ENCODE results near the gene F7. TPM values are rescaled to one million over a fixed set of nuclear protein-coding genes. Genes with fewer than 3 reads are reported as not detected.

F7 gene
- total RNA-seq, 3 donors from 2014 or later (not counting 1 experiment from before 2014, with no cell fraction given): 0.25 to 0.91 TPM; not detected in 1

DNA sequence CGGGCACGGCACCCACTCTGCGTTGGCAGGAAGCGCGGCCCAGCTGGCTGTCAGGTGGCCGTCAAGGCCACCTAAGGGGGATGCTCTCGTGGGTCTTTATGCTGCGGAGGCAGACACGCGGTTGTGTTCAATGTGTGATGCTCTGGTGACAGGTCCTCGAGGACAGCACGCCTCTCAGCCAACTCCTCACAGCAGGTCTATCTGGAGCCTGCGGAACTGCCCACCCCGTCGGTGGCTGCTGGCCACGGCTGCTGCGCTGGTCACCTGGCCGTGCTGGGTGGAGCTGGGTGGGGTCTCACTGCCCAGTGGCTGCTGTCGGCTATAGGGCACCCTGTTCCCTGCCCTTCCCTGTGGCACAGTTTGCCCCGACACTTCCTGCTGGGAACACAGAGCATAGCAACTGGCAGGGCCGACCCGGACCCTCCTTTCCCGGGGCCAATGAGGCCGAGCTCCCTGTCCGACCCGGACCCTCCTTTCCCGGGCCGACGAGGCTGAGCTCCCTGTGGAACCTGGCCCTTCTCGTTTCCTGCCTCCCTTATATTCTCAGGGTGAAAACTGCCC lies 14.3 kb upstream of the F7 start:
- H3K27me3 ChIP-seq (ENCODE audit: control insufficient read depth, insufficient read depth, low read length): no peaks in the 10 kb centered on the region
- H3K4me3 Mint-ChIP-seq: no peak overlapping the region
- WGBS (ENCODE audit: insufficient coverage): 90% methylated on average over 30 of the region's 30 CpGs
- TF ChIP-seq, protein P1, sequence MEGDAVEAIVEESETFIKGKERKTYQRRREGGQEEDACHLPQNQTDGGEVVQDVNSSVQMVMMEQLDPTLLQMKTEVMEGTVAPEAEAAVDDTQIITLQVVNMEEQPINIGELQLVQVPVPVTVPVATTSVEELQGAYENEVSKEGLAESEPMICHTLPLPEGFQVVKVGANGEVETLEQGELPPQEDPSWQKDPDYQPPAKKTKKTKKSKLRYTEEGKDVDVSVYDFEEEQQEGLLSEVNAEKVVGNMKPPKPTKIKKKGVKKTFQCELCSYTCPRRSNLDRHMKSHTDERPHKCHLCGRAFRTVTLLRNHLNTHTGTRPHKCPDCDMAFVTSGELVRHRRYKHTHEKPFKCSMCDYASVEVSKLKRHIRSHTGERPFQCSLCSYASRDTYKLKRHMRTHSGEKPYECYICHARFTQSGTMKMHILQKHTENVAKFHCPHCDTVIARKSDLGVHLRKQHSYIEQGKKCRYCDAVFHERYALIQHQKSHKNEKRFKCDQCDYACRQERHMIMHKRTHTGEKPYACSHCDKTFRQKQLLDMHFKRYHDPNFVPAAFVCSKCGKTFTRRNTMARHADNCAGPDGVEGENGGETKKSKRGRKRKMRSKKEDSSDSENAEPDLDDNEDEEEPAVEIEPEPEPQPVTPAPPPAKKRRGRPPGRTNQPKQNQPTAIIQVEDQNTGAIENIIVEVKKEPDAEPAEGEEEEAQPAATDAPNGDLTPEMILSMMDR (IDR thresholded peaks at IDR 0.05): no peak
- ATAC-seq: no peak
- DNase-seq: no peak
- H3K36me3 Mint-ChIP-seq: no peaks in the 10 kb centered on the region
- H3K4me3 ChIP-seq (ENCODE audit: low read length): no peak overlapping the region
- H3K4me1 Mint-ChIP-seq: no peaks in the 10 kb centered on the region
- H3K36me3 ChIP-seq (ENCODE audit: control insufficient read depth, insufficient read depth, low read length): no peaks in the 10 kb centered on the region
- intact Hi-C loops (cut with micrococcal nuclease): no loop called here
- no peaks in the 10 kb centered on the region for H3K9me3 ChIP-seq (ENCODE audit: control insufficient read depth, insufficient read depth, low read length)
- no peaks in the 10 kb centered on the region for H3K4me1 ChIP-seq (ENCODE audit: control insufficient read depth, insufficient read depth, low read length)
- H3K27ac ChIP-seq (ENCODE audit: low read length): no peak overlapping the region
- no peaks in the 10 kb centered on the region for H3K9me3 Mint-ChIP-seq
- H3K27me3 Mint-ChIP-seq (ENCODE audit: low read depth in 2 of 2): no peaks in the 10 kb centered on the region
- no peak overlapping the region for H3K27ac Mint-ChIP-seq

DNA sequence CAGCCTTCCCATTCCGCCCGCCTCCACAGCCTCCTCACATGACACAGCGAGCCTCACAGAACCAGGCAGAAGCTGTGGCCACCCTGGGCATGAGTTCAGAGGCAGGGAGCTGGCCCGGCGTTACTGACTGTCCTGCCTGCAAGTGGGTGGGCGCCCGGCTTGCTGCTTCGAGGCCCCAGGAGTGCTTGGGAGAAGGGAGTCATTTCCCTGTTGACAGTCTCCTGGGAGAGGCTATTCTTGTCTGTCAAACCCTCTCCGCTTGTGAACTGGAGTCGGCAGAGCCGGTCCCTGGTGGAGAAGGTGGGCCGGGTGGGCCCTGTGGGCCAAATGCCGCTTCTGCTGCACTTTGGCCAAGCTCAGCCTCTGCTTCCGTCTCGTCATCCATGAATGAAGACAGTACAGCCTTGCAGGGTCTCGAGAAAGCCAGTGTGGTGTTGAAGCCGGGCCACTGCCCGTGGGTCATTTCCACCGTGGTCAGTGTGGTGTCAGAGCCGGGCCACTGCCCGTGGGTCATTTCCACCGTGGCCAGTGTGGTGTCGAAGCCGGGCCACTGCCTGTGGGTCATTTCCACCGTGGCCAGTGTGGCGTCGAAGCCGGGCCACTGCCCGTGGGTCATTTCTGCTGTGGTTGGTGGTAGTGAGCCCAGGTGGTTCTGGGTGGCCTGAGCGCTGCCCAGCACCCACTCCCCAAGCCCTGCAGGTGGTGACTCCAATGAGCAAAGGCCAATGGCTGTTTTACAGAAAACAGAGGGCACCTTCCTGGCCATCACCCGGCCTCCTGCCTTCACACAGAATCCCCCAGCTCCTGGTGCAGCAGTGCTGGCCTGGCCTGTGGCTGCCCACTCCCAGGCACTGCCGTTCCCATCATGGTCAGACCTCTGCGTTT lies 13.5 kb upstream of the F7 start:
- intact Hi-C loops (cut with micrococcal nuclease): no loop called here
- no peak for ATAC-seq
- 87% methylated on average over 33 of the region's 33 CpGs for WGBS (ENCODE audit: insufficient coverage)

DNA sequence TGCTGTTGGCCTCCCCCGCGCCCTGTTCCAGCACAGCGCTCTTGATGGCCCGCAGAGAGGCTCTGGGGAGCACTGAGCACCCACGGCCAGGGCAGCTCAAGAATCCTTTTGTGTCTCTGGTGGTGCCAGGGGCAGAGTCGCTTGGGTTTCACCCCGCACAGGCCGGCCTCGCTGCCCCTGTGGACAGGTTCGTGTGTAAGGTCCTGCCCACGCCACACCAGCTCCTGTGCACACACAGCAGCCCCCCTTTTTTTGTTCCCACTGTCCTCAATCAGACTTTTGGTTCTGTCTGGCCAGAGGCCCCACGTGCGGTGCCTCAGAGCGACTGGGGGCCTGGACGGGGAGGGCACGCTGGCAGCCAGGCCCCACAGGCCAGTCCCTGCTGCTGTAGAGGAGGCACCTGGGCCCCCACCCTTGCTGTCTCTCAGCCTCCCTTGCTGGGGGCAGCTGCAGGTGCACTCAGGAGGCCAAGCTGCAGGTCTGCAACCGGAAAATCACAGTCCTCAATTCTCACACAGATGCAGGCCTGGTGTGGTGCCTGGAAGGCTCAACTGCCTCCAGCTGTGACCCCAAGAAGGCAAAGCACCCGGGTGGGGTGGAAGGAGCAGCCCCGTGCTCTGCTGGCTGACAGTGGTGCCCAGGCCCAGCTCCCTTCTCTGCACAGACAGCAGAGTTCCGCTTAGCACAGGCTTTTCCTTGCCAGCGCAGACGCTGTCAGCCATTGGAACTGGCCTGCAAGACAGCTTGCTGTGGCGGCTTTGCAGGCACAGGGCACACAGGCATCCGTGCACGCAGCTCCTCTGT lies 12.6 kb upstream of the F7 start:
- H3K9me3 Mint-ChIP-seq: no peaks in the 10 kb centered on the region
- TF ChIP-seq, protein P1 (IDR thresholded peaks at IDR 0.05): no peak
- H3K4me1 ChIP-seq (ENCODE audit: control insufficient read depth, insufficient read depth, low read length): no peaks in the 10 kb centered on the region
- H3K4me3 Mint-ChIP-seq: no peak overlapping the region
- H3K27ac Mint-ChIP-seq: no peak overlapping the region
- intact Hi-C loops (cut with micrococcal nuclease): no loop called here
- H3K27me3 ChIP-seq (ENCODE audit: control insufficient read depth, insufficient read depth, low read length): no peaks in the 10 kb centered on the region
- 93% methylated on average over 25 of the region's 25 CpGs for WGBS (ENCODE audit: insufficient coverage)
- no peak overlapping the region for H3K4me3 ChIP-seq (ENCODE audit: low read length)
- no peak for ATAC-seq
- no peak for DNase-seq
- no peak overlapping the region for H3K27ac ChIP-seq (ENCODE audit: low read length)
- H3K36me3 ChIP-seq (ENCODE audit: control insufficient read depth, insufficient read depth, low read length): no peaks in the 10 kb centered on the region
- H3K9me3 ChIP-seq (ENCODE audit: control insufficient read depth, insufficient read depth, low read length): no peaks in the 10 kb centered on the region
- no peaks in the 10 kb centered on the region for H3K36me3 Mint-ChIP-seq
- no peaks in the 10 kb centered on the region for H3K4me1 Mint-ChIP-seq
- H3K27me3 Mint-ChIP-seq (ENCODE audit: low read depth in 2 of 2): no peaks in the 10 kb centered on the region

More for the DNA sequence above, 13.5 kb upstream of the F7 start:
- H3K27me3 ChIP-seq (ENCODE audit: control insufficient read depth, insufficient read depth, low read length): no peaks in the 10 kb centered on the region
- H3K36me3 Mint-ChIP-seq: no peaks in the 10 kb centered on the region
- no peak overlapping the region for H3K4me3 Mint-ChIP-seq
- TF ChIP-seq, protein P1 (IDR thresholded peaks at IDR 0.05): no peak
- no peak overlapping the region for H3K27ac ChIP-seq (ENCODE audit: low read length)
- no peak overlapping the region for H3K4me3 ChIP-seq (ENCODE audit: low read length)
- H3K27ac Mint-ChIP-seq: no peak overlapping the region
- H3K9me3 Mint-ChIP-seq: no peaks in the 10 kb centered on the region
- H3K9me3 ChIP-seq (ENCODE audit: control insufficient read depth, insufficient read depth, low read length): no peaks in the 10 kb centered on the region
- no peak for DNase-seq
- H3K36me3 ChIP-seq (ENCODE audit: control insufficient read depth, insufficient read depth, low read length): no peaks in the 10 kb centered on the region
- H3K27me3 Mint-ChIP-seq (ENCODE audit: low read depth in 2 of 2): no peaks in the 10 kb centered on the region
- no peaks in the 10 kb centered on the region for H3K4me1 ChIP-seq (ENCODE audit: control insufficient read depth, insufficient read depth, low read length)
- H3K4me1 Mint-ChIP-seq: no peaks in the 10 kb centered on the region
